ENCODE measurements around the gene CPT1C. TPM values are rescaled to one million over a fixed set of nuclear protein-coding genes. Genes with fewer than 3 reads are reported as not detected.

Gene CPT1C
- total RNA-seq, 1 donor from 2014 or later, result 12.3 TPM

- Histone ChIP-seq H3K27me3 (no peaks in the 10 kb centered on the region), H3K4me1 (no peaks in the 10 kb centered on the region), H3K36me3 (no peaks in the 10 kb centered on the region), H3K9me3 (no peaks in the 10 kb centered on the region), H3K4me3 (no peak overlapping the region), H3K27ac (no peak overlapping the region)
- TF ChIP-seq CTCF (IDR thresholded peaks at IDR 0.05), result no peak
- intact Hi-C loops (cut with DNase I), result no loop called here
- DNase-seq (ENCODE audit: low spot score in 2 of 2), result no peak
Observed at GRCh38 chr19:49738268-49738667, 47.4 kb downstream of the CPT1C start.

- H3K9me3 ChIP-seq, result no peaks in the 10 kb centered on the region
- no peak for DNase-seq (ENCODE audit: low spot score in 2 of 2)
- H3K27me3 ChIP-seq, result no peaks in the 10 kb centered on the region
- H3K4me1 ChIP-seq, result no peaks in the 10 kb centered on the region
- intact Hi-C loops (cut with DNase I), result no loop called here
- H3K27ac ChIP-seq, result no peak overlapping the region
- no peak overlapping the region for H3K4me3 ChIP-seq
- no peaks in the 10 kb centered on the region for H3K36me3 ChIP-seq
- no peak for TF ChIP-seq CTCF (IDR thresholded peaks at IDR 0.05)
Observed at GRCh38 chr19:49739098-49739497, 48.2 kb downstream of the CPT1C start.

GRCh38 chr19:49739933-49740332, 49.0 kb downstream of the CPT1C start:
- H3K27ac ChIP-seq, result no peak overlapping the region
- intact Hi-C loops (cut with DNase I), result no loop called here
- H3K4me1 ChIP-seq, result no peaks in the 10 kb centered on the region
- no peaks in the 10 kb centered on the region for H3K36me3 ChIP-seq
- H3K4me3 ChIP-seq, result no peak overlapping the region
- no peaks in the 10 kb centered on the region for H3K9me3 ChIP-seq
- no peak for TF ChIP-seq CTCF (IDR thresholded peaks at IDR 0.05)
- no peaks in the 10 kb centered on the region for H3K27me3 ChIP-seq
- no peak for DNase-seq (ENCODE audit: low spot score in 2 of 2)

- Histone ChIP-seq H3K36me3 (no peaks in the 10 kb centered on the region), H3K4me3 (no peak overlapping the region), H3K27ac (no peak overlapping the region), H3K9me3 (no peaks in the 10 kb centered on the region), H3K4me1 (no peaks in the 10 kb centered on the region), H3K27me3 (no peaks in the 10 kb centered on the region)
- TF ChIP-seq CTCF (IDR thresholded peaks at IDR 0.05), result no peak
- intact Hi-C loops (cut with DNase I), result no loop called here
- no peak for DNase-seq (ENCODE audit: low spot score in 2 of 2)
Observed at GRCh38 chr19:49741210-49741844, 50.4 kb downstream of the CPT1C start.

GRCh38 chr19:49744946-49745381, 54.0 kb downstream of the CPT1C start:
- H3K4me3 ChIP-seq, result no peak overlapping the region
- no peaks in the 10 kb centered on the region for H3K9me3 ChIP-seq
- H3K27ac ChIP-seq, result no peak overlapping the region
- intact Hi-C loops (cut with DNase I), result no loop called here
- DNase-seq (ENCODE audit: low spot score in 2 of 2), result no peak
- no peaks in the 10 kb centered on the region for H3K36me3 ChIP-seq
- H3K27me3 ChIP-seq, result no peaks in the 10 kb centered on the region
- H3K4me1 ChIP-seq, result no peaks in the 10 kb centered on the region
- TF ChIP-seq CTCF (IDR thresholded peaks at IDR 0.05), result no peak
